Stimulated activated CD8-positive, alpha-beta memory T cell treated with anti-CD3 and anti-CD28 coated beads, Interleukin-7, amount 100 ng/mL, for 1 hour (primary cell): ENCODE data around the gene KLRF2.

ENCODE experiments used
- DNase-seq, 2 donors: peaks; one replicate each; pipeline ENCODE4 v3.0.0-alpha.2; 2020; ENCODE audit warnings: low read depth in 2 of 2

The KLRF2 gene

GRCh38 chr12:9936591-9936990 lies 55.3 kb downstream of the KLRF2 start:
- DNase-seq = no peak

DNA sequence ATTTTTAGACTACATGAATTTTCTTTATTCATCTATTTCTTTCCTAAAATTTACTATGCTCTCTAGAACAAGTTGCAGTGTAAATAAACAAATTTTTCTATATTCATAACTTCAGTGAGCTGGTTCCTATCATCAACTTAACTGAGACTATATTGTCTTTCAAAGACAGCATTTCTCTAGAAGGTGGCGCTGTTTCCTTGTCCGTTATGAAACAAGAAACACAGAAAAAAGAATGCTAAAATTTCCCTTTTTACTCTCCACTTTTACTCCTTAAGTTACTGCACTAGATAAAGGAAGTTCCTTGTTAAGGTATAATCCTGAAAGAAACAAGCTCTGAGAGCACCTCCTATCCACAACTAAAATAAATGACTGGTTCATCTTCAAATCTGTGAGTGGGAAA lies 59.1 kb downstream of the KLRF2 start:
- no peak for DNase-seq

DNA sequence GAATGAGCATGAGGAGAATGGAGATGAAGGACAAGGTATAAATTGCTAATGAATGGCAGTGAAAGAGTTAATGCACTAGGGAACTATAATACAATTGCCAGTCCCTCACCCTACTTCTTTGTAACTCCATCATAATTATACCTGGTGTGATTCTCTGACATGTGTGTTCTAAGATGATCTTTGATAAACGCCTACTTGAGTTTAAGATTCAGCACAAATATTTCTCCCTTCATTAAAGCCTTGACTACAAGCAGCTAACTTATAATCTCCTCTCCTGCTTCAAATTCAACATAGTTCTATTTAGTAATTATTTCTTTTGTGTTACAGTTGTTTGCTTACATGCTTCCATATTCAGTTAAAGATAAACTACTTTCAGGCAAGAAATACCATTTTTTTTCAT lies 60.5 kb downstream of the KLRF2 start:
- DNase-seq = no peak

GRCh38 chr12:9943240-9943639 lies 62.0 kb downstream of the KLRF2 start:
- no peak for DNase-seq

GRCh38 chr12:9944391-9944790 lies 63.1 kb downstream of the KLRF2 start:
- DNase-seq = no peak
